ENCODE results near the gene TMEM150B. TPM values are rescaled to one million over a fixed set of nuclear protein-coding genes. Genes with fewer than 3 reads are reported as not detected.

Gene TMEM150B
- total RNA-seq, 4 donors from 2014 or later, result 2.6 TPM; not detected in 3

GRCh38 chr19:55352040-55352439 lies 26.9 kb upstream of the TMEM150B start:
- Histone ChIP-seq H3K27ac (no peak overlapping the region), H3K4me1 (peaks cover 5 to 16% of the 10 kb centered on the region in 2 donors), H3K9me3 (no peaks in the 10 kb centered on the region), H3K36me3 (no peaks in the 10 kb centered on the region), H3K4me3 (no peak overlapping the region), H3K27me3 (peaks cover 24 to 36% of the 10 kb centered on the region in 2 donors)
- intact Hi-C loops (cut with DNase I; ENCODE audit: low total_unique reads), result no loop called here
- no peak for TF ChIP-seq POLR2A (IDR thresholded peaks at IDR 0.05)
- TF ChIP-seq CTCF (IDR thresholded peaks at IDR 0.05), result no peak
- no peak for DNase-seq

- DNase-seq, result no peak
- Histone ChIP-seq H3K4me1 (peaks cover 5 to 16% of the 10 kb centered on the region in 2 donors), H3K27me3 (peaks cover 24 to 36% of the 10 kb centered on the region in 2 donors), H3K4me3 (no peak overlapping the region), H3K9me3 (no peaks in the 10 kb centered on the region), H3K36me3 (no peaks in the 10 kb centered on the region), H3K27ac (no peak overlapping the region)
- intact Hi-C loops (cut with DNase I; ENCODE audit: low total_unique reads), result no loop called here
- no peak for TF ChIP-seq POLR2A (IDR thresholded peaks at IDR 0.05)
- TF ChIP-seq CTCF (IDR thresholded peaks at IDR 0.05), result no peak
Observed at GRCh38 chr19:55350620-55351315, 25.6 kb upstream of the TMEM150B start.

GRCh38 chr19:55348317-55349034 lies 23.3 kb upstream of the TMEM150B start:
- intact Hi-C loops (cut with DNase I; ENCODE audit: low total_unique reads), result no loop called here
- H3K27ac ChIP-seq, result no peak overlapping the region

GRCh38 chr19:55347442-55348009 lies 22.4 kb upstream of the TMEM150B start:
- H3K9me3 ChIP-seq, result no peaks in the 10 kb centered on the region
- peaks cover 4 to 14% of the 10 kb centered on the region in 2 donors for H3K27me3 ChIP-seq
- DNase-seq, result no peak
- H3K4me3 ChIP-seq, result no peak overlapping the region
- no peaks in the 10 kb centered on the region for H3K4me1 ChIP-seq
- intact Hi-C loops (cut with DNase I; ENCODE audit: low total_unique reads), result no loop called here
- TF ChIP-seq CTCF (IDR thresholded peaks at IDR 0.05), result no peak
- no peak for TF ChIP-seq POLR2A (IDR thresholded peaks at IDR 0.05)
- no peaks in the 10 kb centered on the region for H3K36me3 ChIP-seq
- no peak overlapping the region for H3K27ac ChIP-seq

More at GRCh38 chr19:55348317-55349034, 23.3 kb upstream of the TMEM150B start:
- Histone ChIP-seq H3K4me1 (peaks cover 3 to 5% of the 10 kb centered on the region in 2 donors), H3K4me3 (no peak overlapping the region), H3K36me3 (no peaks in the 10 kb centered on the region), H3K9me3 (no peaks in the 10 kb centered on the region), H3K27me3 (peaks cover 14 to 23% of the 10 kb centered on the region in 2 donors)
- DNase-seq, result no peak
- TF ChIP-seq POLR2A (IDR thresholded peaks at IDR 0.05) (no peak), CTCF (IDR thresholded peaks at IDR 0.05) (no peak)

Measured in uterus (tissue), 4 donors.